Fibroblast of skin of right quadriceps (primary cell): ENCODE results near the gene TEAD1.

ENCODE experiments used
- DNase-seq: peaks from one replicate; pipeline ENCODE4 v3.0.0-alpha.2; 2013

Gene TEAD1

DNA sequence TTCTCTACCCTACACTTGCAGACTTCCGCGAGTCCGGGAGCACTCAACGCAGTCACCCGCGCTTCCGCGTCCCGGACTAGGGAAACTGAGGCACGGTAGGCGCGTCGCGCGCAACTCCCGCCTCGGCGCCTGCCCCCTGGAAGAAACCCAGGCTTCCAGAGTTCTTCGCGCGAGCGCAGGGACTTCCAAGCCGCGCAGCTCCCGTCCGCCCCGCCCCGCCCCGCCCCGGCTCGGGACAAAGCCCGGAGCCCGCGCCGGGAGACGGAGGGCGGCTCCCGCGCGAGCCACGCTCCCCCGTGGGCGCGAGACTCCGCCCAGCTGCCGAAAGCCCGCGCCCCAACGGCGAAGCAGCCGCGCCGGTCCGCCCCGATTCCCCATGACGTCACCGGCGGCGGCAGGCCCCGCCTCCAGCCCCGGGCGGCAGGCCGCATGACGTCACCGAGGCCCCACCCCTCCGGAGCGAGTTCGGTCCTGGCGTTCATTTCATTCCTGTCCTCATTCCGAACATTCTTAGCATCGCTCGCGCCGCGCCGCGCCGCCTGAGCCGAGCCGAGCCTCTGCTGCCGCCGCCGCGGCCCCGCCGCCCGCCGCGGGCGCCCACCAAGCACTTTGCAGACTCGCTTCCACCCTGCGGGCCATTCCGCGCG, at the start of gene TEAD1:
TSS of gene TEAD1 (plus strand) at position 498 of the 647 bp plus-strand sequence.
- peak; percentile 97 for DNase-seq

DNA sequence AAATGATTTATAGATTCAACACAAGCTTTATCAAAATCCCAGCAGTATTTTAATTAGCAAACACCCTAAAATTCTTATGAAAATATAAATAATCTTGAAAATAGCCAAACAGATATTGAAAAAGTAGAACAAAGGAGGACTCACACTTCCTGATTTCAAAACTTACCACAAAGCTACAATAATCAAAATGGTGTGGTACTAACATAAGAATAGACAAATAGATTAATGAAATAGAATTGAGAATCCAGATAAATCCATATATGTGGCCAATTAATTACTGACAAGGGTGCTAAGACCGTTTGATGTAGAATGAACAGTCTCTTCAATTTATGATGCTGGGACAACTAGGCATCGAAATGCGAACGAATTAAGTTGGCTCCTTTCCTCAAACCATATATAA, 49.6 kb upstream of the TEAD1 start:
- DNase-seq = no peak

DNA sequence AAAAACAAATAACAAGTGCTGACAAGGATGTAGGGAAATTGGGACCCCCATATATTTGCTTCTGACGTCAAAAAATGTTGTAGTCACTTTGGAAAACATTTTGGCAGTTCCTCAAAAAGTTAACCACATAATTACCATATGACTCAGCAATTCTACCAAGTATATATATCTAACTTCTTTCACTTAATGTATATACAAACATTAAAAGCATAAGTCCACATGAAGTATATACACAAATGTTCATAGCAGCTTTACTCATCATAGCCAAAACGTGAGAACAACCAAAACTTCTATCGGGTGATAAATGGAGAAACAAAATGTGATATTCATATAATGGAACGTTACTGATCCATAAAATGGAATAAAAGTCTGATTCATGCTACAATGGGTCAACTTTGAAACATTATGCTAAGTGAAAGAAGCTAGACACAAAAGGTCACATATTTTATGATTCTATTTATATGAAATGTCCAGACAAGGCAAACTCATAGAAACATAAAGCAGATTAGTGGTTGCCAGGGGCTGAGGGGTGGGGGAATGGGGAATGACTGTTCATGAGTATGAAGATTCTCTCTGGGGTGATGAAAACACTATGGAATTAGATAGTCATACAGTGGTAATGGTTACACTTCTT, 48.7 kb upstream of the TEAD1 start:
- peak; percentile 97 for DNase-seq

DNA sequence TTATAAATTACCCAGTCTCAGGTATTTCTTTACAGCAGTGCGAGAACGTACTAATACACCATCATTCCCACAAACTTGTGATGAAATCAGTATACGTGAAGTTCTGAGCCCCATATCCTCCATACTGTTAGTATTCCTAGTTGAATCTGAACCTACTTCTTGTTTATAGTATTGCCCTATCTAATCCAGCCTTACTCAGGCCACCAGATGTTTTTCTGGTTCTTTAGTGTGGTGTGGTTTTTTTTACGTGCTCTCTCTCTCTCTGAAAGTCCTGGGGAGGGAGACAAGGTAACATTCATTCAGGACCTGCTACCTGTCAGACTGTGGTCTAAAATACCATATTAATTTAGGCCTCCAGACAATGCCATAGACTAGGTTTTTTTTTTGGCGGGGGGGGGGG, 47.6 kb upstream of the TEAD1 start:
- DNase-seq = no peak

DNA sequence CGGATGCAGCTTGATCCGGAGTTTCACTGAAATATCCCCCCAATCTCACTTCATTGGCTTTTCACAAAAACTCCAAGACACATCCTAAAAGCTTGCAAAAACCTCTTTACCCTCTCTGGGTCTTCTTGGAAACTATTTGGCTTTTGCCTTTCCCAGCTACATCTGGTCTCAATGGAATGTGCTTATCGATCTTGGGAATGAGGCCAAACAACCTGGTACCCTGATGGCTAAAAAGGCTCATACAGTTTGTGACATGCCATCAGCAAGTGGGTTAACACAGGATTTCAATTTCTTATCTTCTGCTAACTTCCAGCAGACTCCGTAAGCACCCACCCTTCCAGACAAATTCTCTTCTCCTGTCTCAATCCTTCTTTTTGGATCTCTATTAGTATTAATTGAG, 45.9 kb upstream of the TEAD1 start:
- no peak for DNase-seq

DNA sequence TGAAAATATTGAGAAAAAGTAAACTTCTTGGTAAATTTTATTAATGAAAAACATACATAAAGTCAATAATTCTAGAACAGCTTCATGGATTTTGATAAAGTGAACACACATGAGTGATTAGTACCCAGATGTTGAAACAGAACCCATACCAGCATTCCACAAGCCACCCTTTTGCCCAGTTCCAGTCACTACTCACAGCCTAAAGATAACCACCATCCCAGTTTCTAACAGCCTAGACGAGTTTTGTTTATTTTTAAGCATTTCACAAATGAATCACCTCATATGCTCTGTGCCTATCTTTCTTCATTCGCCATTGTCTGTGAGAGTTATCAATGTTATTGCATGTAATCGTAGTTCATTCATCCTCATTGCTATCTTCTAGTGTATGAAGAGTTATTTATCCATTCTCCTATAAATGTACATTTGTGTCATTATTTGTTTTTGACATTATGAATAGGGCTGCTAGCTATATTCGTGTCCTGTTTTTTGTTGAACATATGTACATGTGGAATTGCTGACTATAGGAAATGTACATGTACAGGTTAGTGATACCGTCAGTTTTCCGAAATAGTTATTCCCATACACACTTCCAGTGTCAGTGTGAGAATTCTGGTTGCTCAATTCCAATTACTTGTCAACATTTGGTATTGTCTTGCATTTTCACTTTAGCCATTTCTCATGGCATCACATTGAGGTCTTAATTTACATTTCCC, 44.5 kb upstream of the TEAD1 start:
- peak; percentile 53 for DNase-seq

DNA sequence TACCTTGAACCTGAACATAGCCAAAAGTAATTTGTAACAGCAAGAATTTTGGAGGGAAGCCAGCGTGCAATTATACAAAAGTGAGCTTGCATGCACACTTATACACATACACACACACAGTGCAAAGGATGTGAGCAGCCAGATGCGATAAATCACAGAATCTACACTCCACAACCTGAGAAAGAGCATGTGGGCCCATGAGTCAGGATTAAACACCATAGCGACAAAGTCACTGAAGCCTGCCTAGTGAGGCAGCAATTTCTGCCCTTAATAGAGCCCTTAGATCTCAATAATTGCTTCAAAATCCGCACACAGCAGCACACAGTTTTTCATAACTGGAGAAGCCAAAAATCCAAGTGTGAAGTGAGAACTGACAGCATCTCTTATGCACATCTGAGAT, 42.6 kb upstream of the TEAD1 start:
- DNase-seq = peak; percentile 38

DNA sequence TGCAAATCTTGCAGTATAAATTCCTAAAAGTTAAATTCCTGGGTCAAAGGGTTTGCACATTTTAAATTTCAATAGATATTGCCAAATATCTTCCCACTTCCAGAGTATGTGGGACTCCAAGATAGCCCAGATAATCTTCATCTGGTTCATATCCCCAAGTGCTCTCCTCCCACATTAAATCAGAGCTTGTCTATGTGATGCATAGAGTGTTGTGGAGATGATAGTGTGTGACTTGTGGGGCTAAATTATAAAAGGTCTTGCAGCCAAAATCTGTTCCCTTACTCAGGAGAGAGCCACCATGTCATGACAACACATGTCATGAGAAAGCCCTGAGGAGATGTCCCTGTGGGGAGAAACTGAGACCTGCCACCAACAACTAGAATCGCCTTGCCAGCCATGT, 39.9 kb upstream of the TEAD1 start:
- DNase-seq = no peak

DNA sequence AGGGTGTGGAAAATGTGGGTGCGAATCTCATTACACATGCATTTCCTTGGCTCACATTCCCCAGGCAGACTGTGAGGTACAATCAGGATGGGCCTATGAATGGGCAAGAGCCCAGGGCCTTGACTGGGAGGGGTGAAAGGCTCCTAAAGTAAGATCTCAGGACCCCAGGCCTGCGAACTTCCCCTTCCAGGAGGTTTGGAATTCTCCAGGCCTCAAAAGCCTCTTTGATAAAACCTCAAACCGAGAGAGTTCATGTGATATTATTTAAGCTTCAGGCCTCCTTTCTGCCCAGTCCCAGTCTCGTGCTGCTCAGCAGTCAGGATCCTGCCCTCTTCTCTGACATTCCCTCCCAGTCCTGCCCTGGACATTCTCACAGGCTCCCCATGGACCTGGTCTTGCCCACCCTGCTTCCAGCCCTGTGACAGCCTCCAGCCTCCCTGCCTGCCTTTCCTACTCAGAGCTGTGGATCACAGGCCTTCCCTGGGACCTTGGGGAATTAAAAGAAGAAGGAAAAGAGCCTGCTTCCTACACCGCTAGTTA, 37.3 kb upstream of the TEAD1 start:
- DNase-seq = no peak

DNA sequence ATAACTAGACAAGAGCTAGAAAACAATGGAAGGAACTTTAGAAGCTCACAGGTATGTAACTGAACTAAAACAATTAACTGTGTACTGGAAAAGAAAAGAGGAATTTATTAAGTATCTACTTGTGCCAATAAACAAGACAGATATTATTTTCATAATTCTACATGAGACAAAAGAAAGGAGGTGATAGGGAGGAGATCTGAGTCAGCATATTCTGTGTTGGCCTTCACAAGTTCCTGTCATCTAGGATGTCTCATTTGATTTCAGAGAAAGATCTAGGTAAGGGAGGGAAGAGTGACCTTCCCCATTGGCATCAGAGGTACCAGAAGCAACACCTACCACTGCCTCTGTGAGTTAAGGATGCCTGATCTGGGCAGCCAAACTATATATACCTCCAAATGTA, 34.8 kb upstream of the TEAD1 start:
- DNase-seq = no peak

DNA sequence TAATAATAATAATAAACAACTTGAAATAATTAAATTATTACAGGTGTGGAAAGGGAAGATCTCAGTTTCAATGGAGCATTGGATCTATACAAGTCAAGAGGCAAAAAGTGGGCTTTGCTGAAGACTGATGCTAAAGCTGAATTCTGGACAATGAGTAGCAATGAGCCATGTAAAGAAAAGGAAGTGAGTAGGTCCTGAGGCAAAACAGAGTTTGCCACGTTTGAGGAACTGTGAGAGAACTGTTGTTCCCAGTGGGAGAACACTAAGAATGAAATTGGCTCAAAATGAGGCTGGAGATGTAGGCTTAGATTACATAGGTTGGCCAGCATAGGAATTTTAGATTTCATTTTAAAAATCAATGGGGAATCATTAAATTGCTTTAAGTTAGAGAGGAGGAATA, 33.9 kb upstream of the TEAD1 start:
- DNase-seq = no peak

DNA sequence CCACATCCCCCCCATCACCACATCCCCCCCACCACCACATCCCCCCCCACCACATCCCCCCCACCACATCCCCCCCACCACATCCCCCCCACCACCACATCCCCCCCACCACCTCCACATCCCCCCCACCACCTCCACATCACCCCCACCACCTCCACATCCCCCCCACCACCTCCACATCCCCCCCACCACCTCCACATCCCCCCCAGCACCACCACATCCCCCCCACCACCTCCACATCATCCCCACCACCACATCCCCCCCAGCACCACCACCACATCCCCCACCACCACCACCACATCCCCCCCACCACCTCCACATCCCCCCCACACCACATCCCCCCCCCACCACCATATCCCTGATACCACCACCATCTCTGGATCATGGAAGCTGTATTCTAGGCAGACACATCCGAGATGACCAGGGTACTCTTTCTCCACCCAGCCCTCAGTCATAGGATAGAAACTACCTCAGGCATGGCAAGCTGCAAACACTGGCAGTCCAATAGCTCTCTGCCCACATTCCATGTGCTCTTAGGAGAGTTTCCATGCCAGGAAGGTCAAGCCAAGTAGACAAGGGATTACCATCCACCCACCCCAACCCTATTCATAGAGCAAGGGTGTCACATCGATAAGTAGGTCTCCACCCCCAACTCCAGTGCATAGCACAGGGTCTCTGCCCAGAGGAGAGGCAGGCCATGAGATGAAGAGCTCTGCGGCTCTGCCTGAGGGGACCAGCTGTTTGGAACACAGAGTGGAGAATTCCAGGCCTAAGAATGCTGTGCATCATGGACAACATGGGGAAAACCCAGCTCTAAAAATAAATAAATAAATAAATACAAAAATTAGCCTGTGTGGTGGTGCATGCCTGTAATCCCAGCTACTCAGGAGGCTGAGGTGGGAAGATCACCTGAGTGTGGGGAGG, 33.0 kb upstream of the TEAD1 start:
- no peak for DNase-seq

DNA sequence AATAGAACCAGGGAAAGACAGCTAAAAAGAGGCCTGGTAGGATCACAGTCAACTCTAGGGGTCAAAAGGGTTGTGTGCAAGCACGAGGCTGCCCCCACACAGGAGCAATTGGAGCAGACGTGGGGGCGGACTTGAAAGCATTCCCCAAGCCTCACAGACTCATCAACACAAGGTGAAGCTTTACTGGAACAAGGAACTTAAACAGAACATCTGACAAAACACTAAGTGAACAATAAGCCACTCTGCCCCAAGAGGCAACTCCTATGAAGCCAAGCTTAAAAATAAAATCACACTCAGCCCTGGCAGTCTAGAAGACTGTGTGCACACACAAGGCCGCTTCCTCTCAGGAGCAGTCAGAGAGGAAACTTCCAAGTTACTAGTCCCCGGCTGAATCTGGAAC, 32.2 kb upstream of the TEAD1 start:
- peak; percentile 41 for DNase-seq

DNA sequence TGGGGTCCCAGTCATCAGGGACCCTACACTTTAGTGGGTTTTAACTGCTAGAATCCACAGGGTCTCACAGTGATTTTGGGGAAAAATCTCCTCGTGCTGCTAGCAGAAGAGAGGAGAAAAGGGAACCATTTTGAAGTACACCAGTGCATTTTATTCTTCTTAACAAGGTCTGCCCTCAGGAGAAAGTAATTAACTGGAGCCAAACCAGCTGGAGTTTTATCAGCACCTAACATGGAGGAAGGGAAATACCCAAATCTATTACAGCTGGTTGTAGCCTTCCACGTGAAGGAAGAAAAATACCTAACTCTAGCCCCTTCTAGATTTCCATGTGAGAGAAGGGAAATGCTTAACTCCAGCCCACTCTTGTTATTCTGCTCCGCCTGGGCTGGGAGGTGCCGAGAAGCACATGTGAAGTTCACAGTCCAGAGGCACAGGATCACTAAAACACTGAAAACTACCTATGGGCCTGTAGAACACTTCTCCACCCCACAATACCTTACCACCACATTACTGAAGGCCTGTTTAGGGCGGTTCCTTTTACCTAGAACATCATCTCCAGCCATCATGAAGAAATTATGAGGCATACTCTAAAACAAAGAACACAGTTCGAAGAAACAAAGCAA, 31.3 kb upstream of the TEAD1 start:
- DNase-seq = no peak

DNA sequence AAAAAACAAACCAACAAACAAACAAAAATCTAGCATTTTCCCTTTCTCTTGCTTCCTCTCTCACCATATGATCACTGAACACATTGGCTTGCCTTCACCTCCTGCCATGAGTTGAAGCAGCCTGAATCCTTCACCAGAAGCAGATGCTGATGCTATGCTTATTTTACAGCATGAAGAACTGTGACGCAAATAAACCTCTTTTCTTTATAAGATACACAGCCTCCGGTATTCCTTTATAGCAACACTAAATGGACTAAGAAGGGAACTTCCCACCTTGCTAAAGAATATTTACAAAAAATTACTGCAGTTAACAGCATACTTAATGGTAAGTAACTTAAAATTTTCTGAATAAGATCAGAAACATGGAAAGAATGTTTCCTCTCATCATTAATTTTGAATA, 27.7 kb upstream of the TEAD1 start:
- no peak for DNase-seq

DNA sequence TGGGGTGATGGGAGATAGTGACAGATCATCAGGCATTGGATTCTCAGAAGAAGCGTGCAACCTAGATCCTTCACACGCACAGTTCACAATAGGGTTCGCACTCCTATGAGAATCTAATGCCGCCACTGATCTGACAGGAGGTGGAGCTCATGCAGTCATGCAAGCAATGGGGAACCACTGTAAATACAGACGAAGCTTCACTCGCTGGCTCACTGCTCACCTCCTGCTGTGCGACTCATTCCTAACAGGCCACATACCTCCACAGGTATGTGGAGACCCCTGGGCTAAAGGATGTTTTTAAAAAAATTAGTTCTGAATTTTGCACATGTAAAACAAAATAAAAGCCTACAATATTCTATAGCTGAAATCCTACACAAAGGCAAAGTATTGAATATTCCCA, 20.5 kb upstream of the TEAD1 start:
- DNase-seq = no peak

DNA sequence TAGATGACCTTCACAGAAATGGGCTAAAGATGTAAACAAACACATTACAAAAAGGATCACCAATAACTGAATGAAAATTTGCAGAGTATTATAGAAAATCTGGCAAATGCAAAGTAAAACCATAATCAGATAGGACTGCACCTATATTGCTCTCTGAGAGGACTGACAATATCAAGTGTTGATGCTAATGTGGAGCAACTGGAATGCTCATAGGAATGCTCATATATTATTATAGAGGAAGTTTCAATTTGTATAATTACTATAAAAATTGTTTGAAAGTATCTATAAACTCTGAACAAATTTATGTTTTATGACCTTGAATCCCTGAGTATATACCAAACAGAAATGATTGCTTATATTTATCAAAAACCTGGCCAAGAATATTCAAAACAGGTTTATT, 18.4 kb upstream of the TEAD1 start:
- no peak for DNase-seq

DNA sequence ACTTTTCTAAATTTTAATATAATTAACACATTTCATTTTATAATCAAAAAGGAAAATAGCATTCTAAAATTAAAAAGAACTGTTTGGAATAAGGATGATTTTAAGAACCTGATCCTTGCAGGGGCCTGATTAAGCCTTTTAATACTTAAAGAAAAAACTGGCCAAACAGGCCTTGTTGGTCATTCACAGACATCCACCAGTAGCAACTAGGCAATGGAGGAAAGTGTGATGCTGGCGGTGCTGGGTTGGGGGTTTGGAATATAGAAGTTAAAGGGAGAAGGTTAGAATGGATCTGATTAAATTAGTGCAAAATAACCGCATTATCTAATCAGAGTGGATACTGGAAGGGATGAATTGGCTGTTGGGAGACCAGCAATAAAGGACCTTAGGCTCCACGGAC, 16.9 kb upstream of the TEAD1 start:
- no peak for DNase-seq

DNA sequence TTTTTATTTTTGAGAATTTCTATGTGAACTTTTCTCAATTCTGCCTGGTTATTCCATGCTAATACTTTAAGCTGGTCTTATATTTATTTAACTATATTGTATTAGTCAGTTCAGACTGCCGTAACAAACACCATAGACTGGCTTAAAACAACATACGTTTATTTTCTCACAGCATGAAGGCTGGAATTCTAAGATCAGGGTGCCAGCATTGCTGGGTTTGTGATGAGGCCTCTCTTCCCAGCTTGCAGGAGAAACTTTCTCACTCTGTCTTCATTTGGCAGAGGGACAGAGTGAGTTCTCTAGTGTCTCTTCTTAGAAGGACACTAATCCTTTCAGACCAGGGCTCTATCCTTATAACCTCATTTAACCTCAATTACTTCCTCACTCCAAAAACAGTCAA, 16.2 kb upstream of the TEAD1 start:
- DNase-seq = no peak

DNA sequence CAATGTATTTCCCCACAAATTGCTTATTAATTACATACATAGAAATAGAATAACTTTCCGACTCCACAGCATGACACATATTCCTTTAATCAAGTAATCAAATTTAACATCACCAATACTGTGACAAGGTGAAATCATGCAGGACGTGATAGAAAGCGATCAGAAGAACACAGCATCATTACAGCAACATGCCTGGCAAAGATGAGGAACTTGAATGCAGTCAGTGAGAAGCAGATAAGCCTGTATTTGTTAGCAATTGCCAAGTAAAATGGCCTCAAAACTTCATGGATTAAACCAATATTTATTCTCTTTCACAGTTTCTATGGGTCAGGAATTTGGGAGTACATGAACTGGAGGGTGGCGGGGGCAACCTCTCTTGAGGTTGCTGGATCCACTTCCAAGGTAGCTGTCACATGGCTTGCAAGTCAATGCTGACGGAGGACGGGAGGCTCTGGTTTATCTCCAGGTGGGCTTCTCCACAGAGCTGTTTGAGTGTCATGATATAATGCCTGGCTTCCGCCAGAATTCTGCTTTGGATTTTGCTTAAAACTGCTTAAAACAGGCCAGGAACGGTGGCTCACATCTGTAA, 12.0 kb upstream of the TEAD1 start:
- no peak for DNase-seq

DNA sequence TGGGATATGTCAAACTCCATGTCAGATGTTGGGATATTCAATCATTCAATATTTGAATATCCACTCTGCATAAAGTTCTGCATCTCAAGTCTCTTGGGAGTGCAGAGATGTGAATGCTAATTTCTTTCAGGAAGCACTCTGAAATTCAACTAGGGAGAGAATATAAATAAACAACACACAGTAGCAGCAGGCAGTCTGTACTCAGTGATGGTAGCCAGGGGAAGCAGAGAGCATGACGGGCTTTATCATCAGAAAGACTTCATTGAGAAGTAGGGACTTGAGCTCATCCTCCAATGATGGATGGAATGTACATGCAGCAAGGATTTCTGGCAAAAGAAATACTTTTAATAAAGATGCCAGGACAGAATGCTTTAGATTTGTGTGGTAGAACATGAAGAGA, 9.8 kb upstream of the TEAD1 start:
- no peak for DNase-seq

DNA sequence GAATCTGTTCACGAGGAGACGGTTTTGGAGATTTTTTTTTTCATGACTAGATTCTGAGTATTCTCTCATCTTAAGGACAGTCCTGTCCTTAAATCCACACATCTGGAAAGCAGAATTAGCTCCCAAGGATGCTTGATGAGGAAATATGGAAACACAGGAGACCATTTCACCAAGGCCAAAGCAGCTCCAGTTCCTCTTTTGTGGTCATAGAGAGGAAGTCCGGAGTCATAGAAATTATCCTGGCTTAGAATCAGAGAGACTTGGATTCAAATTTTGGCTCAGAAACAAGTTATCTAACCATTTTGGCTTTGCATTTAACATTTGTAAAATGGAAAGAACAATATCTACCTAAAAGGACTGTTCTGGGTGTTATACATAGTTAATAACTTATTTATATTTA, 7.3 kb upstream of the TEAD1 start:
- no peak for DNase-seq
